ENCODE measurements around the gene ATG16L2.

- TF ChIP-seq CTCF (IDR thresholded peaks at IDR 0.05; ENCODE audit: extremely low read depth in 1 of 2, insufficient read depth in 1 of 2, low read depth in 1 of 2, low read length in 2 of 2) (no peak), JUN (IDR thresholded peaks at IDR 0.05; ENCODE audit: borderline replicate concordance, insufficient read depth, insufficient read length, low read depth) (no peak), FOS (IDR thresholded peaks at IDR 0.05; ENCODE audit: borderline replicate concordance, insufficient read depth, low read length) (no peak), GATA2 (IDR thresholded peaks at IDR 0.05; ENCODE audit: insufficient read depth, insufficient read length, low read depth, low read length) (no peak)
Observed at GRCh38 chr11:72770799-72771198, 43.4 kb upstream of the ATG16L2 start.

Data from endothelial cell of umbilical vein (primary cell).